Spinal cord (tissue), 10 donors: ENCODE results near the gene CLDN19. TPM values are rescaled to one million over a fixed set of nuclear protein-coding genes. Genes with fewer than 3 reads are reported as not detected.

Experiments used
- DNase-seq, 6 donors: peaks; one replicate each; pipeline versions ENCODE4 v3.0.0 to v3.0.0-alpha.2; 2013 to 2015; ENCODE audit warnings: low spot score in 6 of 6, low read depth in 4 of 6
- H3K27ac ChIP-seq: one replicate; pipeline ENCODE4 v1.5.1; 2013; ENCODE audit warnings: low read depth, low read length, control low read depth
- H3K27me3 ChIP-seq: one replicate; pipeline ENCODE4 v1.6.1; 2013; ENCODE audit warnings: low read length; ENCODE audit not compliant: control insufficient read depth, insufficient read depth
- H3K36me3 ChIP-seq: one replicate; pipeline ENCODE4 v1.6.1; 2013; ENCODE audit warnings: low read length; ENCODE audit not compliant: control insufficient read depth, insufficient read depth
- H3K4me1 ChIP-seq: one replicate; pipeline ENCODE4 v1.6.1; 2013; ENCODE audit warnings: low read length; ENCODE audit not compliant: control insufficient read depth, insufficient read depth
- H3K4me3 ChIP-seq: one replicate; pipeline ENCODE4 v1.5.1; 2013; ENCODE audit warnings: low read depth, low read length, control low read depth
- H3K9me3 ChIP-seq: one replicate; pipeline ENCODE4 v1.6.1; 2013; ENCODE audit warnings: low read length; ENCODE audit not compliant: control insufficient read depth, insufficient read depth
- WGBS: methylation state at CpG from one replicate; pipeline ENCODE4 v1.1.5; 2013; ENCODE audit warnings: missing lambda C conversion rate; ENCODE audit not compliant: insufficient coverage; 5-methylcytosine and 5-hydroxymethylcytosine counted together
- polyA plus RNA-seq, 2 donors: library from polyadenylated mRNA; unstranded; fragments of 120-200 nt; gene quantifications; one replicate each; pipeline ENCODE4 v1.2.1, GENCODE V29; 2013; ENCODE audit not compliant: insufficient read length in 2 of 2
- total RNA-seq, 2 donors: library from RNA; depleted of rRNA in 1 of 2; stranded (reverse); fragments of 120-200 nt in 1 of 2; fragments of >200 nt in 1 of 2; gene quantifications; one replicate each; pipeline versions ENCODE4 v1.2.3 to v1.2.4, GENCODE V29; 2013 to 2014
- donor health status: healthy.

CLDN19 gene
- total and polyA plus RNA-seq, 4 donors: 2.7 to 20.6 (median 12.5) TPM

- Histone ChIP-seq H3K36me3 (peaks cover 65% of the 10 kb centered on the region), H3K27me3 (no peaks in the 10 kb centered on the region), H3K27ac (no peak overlapping the region), H3K4me3 (no peak overlapping the region), H3K9me3 (no peaks in the 10 kb centered on the region), H3K4me1 (peaks cover 8% of the 10 kb centered on the region)
- 96% methylated on average over 13 of the region's 14 CpGs for WGBS
- no peak for DNase-seq
Observed at GRCh38 chr1:42748461-42749410, 8.7 kb upstream of the CLDN19 start.

GRCh38 chr1:42748021-42748420 is 8.0 kb upstream of the CLDN19 start:
- Histone ChIP-seq H3K4me3 (no peak overlapping the region), H3K9me3 (no peaks in the 10 kb centered on the region), H3K27ac (no peak overlapping the region), H3K4me1 (peaks cover 15% of the 10 kb centered on the region), H3K36me3 (peaks cover 62% of the 10 kb centered on the region), H3K27me3 (no peaks in the 10 kb centered on the region)
- no peak for DNase-seq
- 98% methylated on average over 9 of the region's 10 CpGs for WGBS

- 30% methylated on average over 13 of the region's 14 CpGs for WGBS
- Histone ChIP-seq H3K4me1 (peaks cover 23% of the 10 kb centered on the region), H3K27ac (no peak overlapping the region), H3K36me3 (peaks cover 57% of the 10 kb centered on the region), H3K9me3 (no peaks in the 10 kb centered on the region), H3K27me3 (no peaks in the 10 kb centered on the region), H3K4me3 (no peak overlapping the region)
- peak in 2 of 6 donors; percentile 64 to 65 for DNase-seq
Observed at GRCh38 chr1:42747125-42747524, 7.1 kb upstream of the CLDN19 start.

- H3K4me1 ChIP-seq: peaks cover 29% of the 10 kb centered on the region
- no peaks in the 10 kb centered on the region for H3K9me3 ChIP-seq
- WGBS: 94% methylated on average over 11 of the region's 12 CpGs
- peaks cover 52% of the 10 kb centered on the region for H3K36me3 ChIP-seq
- no peak overlapping the region for H3K4me3 ChIP-seq
- no peak overlapping the region for H3K27ac ChIP-seq
- H3K27me3 ChIP-seq: no peaks in the 10 kb centered on the region
- no peak for DNase-seq
Observed at GRCh38 chr1:42746436-42747105, 6.5 kb upstream of the CLDN19 start.

GRCh38 chr1:42745851-42746250 is 5.8 kb upstream of the CLDN19 start:
- H3K27me3 ChIP-seq: no peaks in the 10 kb centered on the region
- no peak overlapping the region for H3K4me3 ChIP-seq
- no peak for DNase-seq
- H3K27ac ChIP-seq: no peak overlapping the region
- peaks cover 36% of the 10 kb centered on the region for H3K4me1 ChIP-seq
- 95% methylated on average over 7 of the region's 8 CpGs for WGBS
- no peaks in the 10 kb centered on the region for H3K9me3 ChIP-seq
- peaks cover 51% of the 10 kb centered on the region for H3K36me3 ChIP-seq

- H3K9me3 ChIP-seq: no peaks in the 10 kb centered on the region
- peaks cover 51% of the 10 kb centered on the region for H3K4me1 ChIP-seq
- H3K27me3 ChIP-seq: no peaks in the 10 kb centered on the region
- H3K36me3 ChIP-seq: peaks cover 39% of the 10 kb centered on the region
- DNase-seq: no peak
- WGBS: 95% methylated on average over 9 of the region's 9 CpGs
- H3K27ac ChIP-seq: no peak overlapping the region
- H3K4me3 ChIP-seq: no peak overlapping the region
Observed at GRCh38 chr1:42744148-42744413, 4.0 kb upstream of the CLDN19 start.

- DNase-seq: peak in 1 of 6 donors; percentile 72
- H3K4me1 ChIP-seq: peaks cover 56% of the 10 kb centered on the region
- H3K27me3 ChIP-seq: no peaks in the 10 kb centered on the region
- 67% methylated on average over 16 of the region's 21 CpGs for WGBS
- H3K4me3 ChIP-seq: no peak overlapping the region
- H3K9me3 ChIP-seq: no peaks in the 10 kb centered on the region
- H3K36me3 ChIP-seq: peaks cover 34% of the 10 kb centered on the region
- H3K27ac ChIP-seq: peak overlapping the region; percentile 81
Observed at GRCh38 chr1:42743317-42744147, 3.5 kb upstream of the CLDN19 start.

- H3K9me3 ChIP-seq: no peaks in the 10 kb centered on the region
- DNase-seq: peak in 2 of 6 donors; percentile 23 to 25
- WGBS: 70% methylated on average over 6 of the region's 9 CpGs
- H3K27me3 ChIP-seq: no peaks in the 10 kb centered on the region
- H3K4me1 ChIP-seq: peaks cover 56% of the 10 kb centered on the region
- H3K36me3 ChIP-seq: peaks cover 26% of the 10 kb centered on the region
- no peak overlapping the region for H3K4me3 ChIP-seq
- peak overlapping the region; percentile 81 for H3K27ac ChIP-seq
Observed at GRCh38 chr1:42742617-42743316, 2.7 kb upstream of the CLDN19 start.

- Histone ChIP-seq H3K36me3 (peaks cover 20% of the 10 kb centered on the region), H3K4me1 (peaks cover 55% of the 10 kb centered on the region), H3K9me3 (no peaks in the 10 kb centered on the region), H3K27ac (peak overlapping the region; percentile 81), H3K27me3 (no peaks in the 10 kb centered on the region), H3K4me3 (no peak overlapping the region)
- DNase-seq: no peak
- WGBS: 91% methylated on average over 6 of the region's 8 CpGs
Observed at GRCh38 chr1:42742141-42742540, 2.1 kb upstream of the CLDN19 start.
